Skeletal muscle tissue (tissue), 4 donors: ENCODE measurements around the gene FBXO5. TPM values are rescaled to one million over a fixed set of nuclear protein-coding genes. Genes with fewer than 3 reads are reported as not detected.
"Not testable (repeated sequence)": the region's sequence is repeated elsewhere in the genome, so short reads cannot be mapped to it uniquely, and the experiment has no call there.

Source experiments
- H3K27ac ChIP-seq: one replicate; pipeline ENCODE4 v1.7.0; 2013; ENCODE audit warnings: mild to moderate bottlenecking, low read depth, low read length, inconsistent platforms
- H3K27me3 ChIP-seq, 3 donors: one replicate each; pipeline ENCODE4 v1.7.0; 2013; ENCODE audit warnings: low read length in 3 of 3; ENCODE audit not compliant: control insufficient read depth in 3 of 3, insufficient read depth in 3 of 3
- H3K36me3 ChIP-seq, 3 donors: one replicate each; pipeline ENCODE4 v1.7.0; 2013; ENCODE audit warnings: low read length in 3 of 3; ENCODE audit not compliant: control insufficient read depth in 3 of 3, insufficient read depth in 3 of 3
- H3K4me1 ChIP-seq, 3 donors: one replicate each; pipeline ENCODE4 v1.7.0; 2013; ENCODE audit warnings: low read length in 3 of 3, mild to moderate bottlenecking in 3 of 3; ENCODE audit not compliant: control insufficient read depth in 3 of 3, insufficient read depth in 3 of 3
- H3K4me3 ChIP-seq, 3 donors: one replicate each; pipeline ENCODE4 v1.7.0; 2013; ENCODE audit warnings: low read length in 3 of 3
- H3K9ac ChIP-seq, 3 donors: one replicate each; pipeline ENCODE4 v1.7.0; 2013; ENCODE audit warnings: low read length in 3 of 3, mild to moderate bottlenecking in 3 of 3, moderate library complexity in 2 of 3, low read depth in 1 of 3
- H3K9me3 ChIP-seq, 3 donors: one replicate each; pipeline ENCODE4 v1.7.0; 2013; ENCODE audit warnings: low read length in 3 of 3; ENCODE audit not compliant: control insufficient read depth in 3 of 3
- total RNA-seq: library from RNA; depleted of rRNA; stranded (reverse); fragments of >200 nt; gene quantifications from one replicate; pipeline ENCODE4 v1.2.3, GENCODE V29; 2014
- donor health status: Osteomylitis.

Gene FBXO5
- total RNA-seq, 1 donor from 2014 or later = 4.7 TPM

- Histone ChIP-seq H3K9me3 (no peaks in the 10 kb centered on the region), H3K9ac (peak overlapping the region in 1 of 3 donors; percentile 21), H3K4me1 (no peaks in the 10 kb centered on the region), H3K27me3 (no peaks in the 10 kb centered on the region), H3K27ac (no peak overlapping the region), H3K4me3 (no peak overlapping the region), H3K36me3 (no peaks in the 10 kb centered on the region)
Observed at GRCh38 chr6:153016846-153017245, 34.0 kb upstream of the FBXO5 start.

- H3K27ac ChIP-seq = no peak overlapping the region
- no peaks in the 10 kb centered on the region for H3K9me3 ChIP-seq
- no peaks in the 10 kb centered on the region for H3K27me3 ChIP-seq
- no peaks in the 10 kb centered on the region for H3K36me3 ChIP-seq
- H3K4me3 ChIP-seq = no peak overlapping the region
- no peak overlapping the region for H3K9ac ChIP-seq
- H3K4me1 ChIP-seq = no peaks in the 10 kb centered on the region
Observed at GRCh38 chr6:153015094-153015640, 32.3 kb upstream of the FBXO5 start.

DNA sequence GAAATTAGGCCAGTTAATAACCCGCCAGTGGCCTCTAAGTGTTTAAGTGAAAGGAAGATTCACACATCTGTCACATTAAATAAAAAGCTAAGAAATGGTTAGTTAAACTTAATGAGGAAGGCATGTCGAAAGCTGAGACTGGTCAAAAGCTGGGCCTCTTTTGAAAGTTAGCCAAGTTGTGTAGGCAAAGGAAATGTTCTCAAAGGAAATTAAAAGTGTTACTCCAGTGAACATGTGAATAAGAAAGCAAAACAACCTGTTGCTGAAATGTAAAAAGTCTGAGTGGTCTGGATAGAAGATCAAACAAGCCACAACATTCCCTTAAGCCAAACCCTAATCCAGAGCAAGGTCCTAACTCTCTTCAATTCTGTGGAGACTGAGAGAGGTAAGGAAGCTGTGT is 30.6 kb upstream of the FBXO5 start:
- Histone ChIP-seq H3K4me3 (no peak overlapping the region), H3K27ac (no peak overlapping the region), H3K27me3 (no peaks in the 10 kb centered on the region), H3K9ac (no peak overlapping the region), H3K36me3 (no peaks in the 10 kb centered on the region), H3K4me1 (no peaks in the 10 kb centered on the region), H3K9me3 (no peaks in the 10 kb centered on the region)

DNA sequence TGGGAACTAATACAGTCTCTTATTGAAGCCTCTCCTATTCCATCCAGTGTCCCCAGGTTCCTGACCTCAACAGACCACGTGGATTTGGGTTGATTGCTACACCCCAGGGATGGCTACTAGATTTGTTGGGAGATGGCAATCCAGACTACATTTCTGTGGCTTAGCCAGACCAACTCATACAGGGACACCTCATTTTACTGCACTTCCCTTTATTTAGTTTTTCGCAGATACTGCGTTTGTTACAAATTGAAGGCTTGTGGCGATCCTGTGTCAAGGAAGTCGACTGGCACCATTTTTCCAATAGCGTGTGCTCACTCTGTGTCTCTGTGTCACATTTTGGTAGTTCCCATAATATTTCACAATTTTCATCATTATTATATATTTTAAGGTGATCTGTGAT is 30.0 kb upstream of the FBXO5 start:
- no peak overlapping the region for H3K27ac ChIP-seq
- no peaks in the 10 kb centered on the region for H3K27me3 ChIP-seq
- H3K36me3 ChIP-seq = no peaks in the 10 kb centered on the region
- no peak overlapping the region for H3K9ac ChIP-seq
- no peaks in the 10 kb centered on the region for H3K9me3 ChIP-seq
- H3K4me1 ChIP-seq = no peaks in the 10 kb centered on the region
- H3K4me3 ChIP-seq = no peak overlapping the region

- peaks cover 8 to 26% (median 16%) of the 10 kb centered on the region in 3 donors for H3K4me1 ChIP-seq
- peak overlapping the region; percentile 87 for H3K27ac ChIP-seq
- no peaks in the 10 kb centered on the region for H3K36me3 ChIP-seq
- H3K27me3 ChIP-seq = no peaks in the 10 kb centered on the region
- peak overlapping the region; percentile 84 to 95 (median 92) for H3K4me3 ChIP-seq
- H3K9me3 ChIP-seq = no peaks in the 10 kb centered on the region
- H3K9ac ChIP-seq = peak overlapping the region; percentile 88 to 91 (median 90)
Observed at GRCh38 chr6:153003366-153003690, 20.5 kb upstream of the FBXO5 start.

DNA sequence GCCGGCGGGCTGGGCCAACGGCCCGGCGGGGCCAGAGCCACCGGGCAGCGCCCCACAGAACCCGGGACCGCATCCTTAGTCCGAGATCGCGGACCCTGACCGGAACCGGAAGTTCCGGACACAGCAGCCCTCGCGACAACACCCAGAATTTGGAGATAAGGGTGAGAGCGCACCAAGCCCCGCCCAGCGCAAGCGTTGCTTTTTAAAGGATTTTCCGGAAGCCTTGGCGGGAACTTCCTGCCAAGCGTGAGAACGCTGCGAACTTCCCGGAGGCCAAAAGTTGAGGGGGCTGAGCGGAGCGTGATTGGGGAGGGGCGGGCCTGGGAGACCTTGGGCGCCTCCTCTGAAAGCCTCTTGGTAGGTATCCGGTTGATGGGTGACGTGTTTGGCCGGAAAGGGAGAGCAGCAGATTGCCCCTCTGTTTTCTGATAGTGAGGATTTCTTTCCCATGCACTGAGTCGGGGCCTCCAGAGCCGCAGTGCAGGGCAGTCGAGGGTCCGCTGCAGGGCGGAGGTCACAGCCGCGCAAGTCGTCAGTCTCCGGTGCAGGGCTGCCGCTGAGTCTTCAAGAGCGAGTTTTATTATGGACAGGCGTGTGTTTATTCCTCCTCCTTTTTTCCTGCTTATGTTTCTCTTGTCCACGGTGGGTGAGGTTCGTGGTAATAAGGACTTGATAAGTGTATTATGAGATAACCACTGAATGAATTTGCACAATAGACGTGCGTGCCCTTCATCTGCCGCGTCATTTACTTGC is 19.9 kb upstream of the FBXO5 start, which contains the start of gene MTRF1L:
Gene MTRF1L (minus strand): TSS at position 97 of the 753 bp plus-strand sequence. CDS start 24 bp downstream, at position 73.
- no peaks in the 10 kb centered on the region for H3K36me3 ChIP-seq
- H3K9ac ChIP-seq = peak within 1 kb of the TSS; percentile 88 to 91 (median 90)
- H3K4me1 ChIP-seq = peaks cover 8 to 26% (median 16%) of the 10 kb centered on the region in 3 donors
- no peaks in the 10 kb centered on the region for H3K27me3 ChIP-seq
- peak within 1 kb of the TSS; percentile 84 to 95 (median 92) for H3K4me3 ChIP-seq
- H3K9me3 ChIP-seq = no peaks in the 10 kb centered on the region
- H3K27ac ChIP-seq = peak within 1 kb of the TSS; percentile 87

DNA sequence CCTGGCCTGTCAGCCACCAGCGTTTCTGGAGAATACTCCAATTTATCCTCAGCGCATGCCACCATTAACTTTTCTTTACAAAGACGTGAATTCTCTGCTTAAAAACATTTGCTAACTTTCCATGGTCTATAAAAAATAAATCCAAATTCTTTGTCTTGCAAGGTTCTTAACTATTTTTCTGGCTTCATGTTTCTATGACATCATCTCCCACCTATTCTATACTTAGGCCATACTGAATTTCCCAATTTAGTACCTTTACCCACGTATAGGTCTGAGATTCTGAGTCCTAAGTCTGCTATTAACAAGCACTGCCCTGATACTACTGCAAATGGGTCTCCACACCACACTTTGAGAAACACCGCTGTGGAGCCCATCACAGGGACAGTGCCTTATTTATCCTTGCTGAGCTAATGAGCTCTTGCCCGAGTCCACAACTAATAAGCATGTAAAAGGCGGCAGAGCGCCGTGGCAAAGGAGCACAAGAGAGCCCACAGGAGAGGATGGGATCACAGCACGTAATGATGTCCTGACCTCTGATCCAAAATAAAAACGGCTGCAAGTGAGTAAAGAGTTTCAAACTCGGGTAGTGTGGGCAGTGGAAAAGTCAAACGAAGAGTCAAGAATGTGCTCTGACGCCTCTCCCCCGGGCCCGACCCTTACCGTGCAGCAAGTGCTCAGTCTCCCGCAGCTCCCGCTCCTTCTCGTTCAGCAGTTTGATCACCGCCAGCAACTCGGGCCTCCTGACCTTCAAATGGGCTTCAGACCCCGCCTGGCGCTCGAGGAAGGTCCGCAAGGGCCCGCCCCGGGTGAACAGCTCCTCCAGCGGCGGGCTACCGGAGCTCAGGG is 19.1 kb upstream of the FBXO5 start:
- Histone ChIP-seq H3K27me3 (no peaks in the 10 kb centered on the region), H3K27ac (peak overlapping the region; percentile 87), H3K36me3 (peaks cover 0 to 8% (median 6%) of the 10 kb centered on the region in 3 donors), H3K4me3 (peak overlapping the region; percentile 84 to 95 (median 92)), H3K4me1 (peaks cover 8 to 29% (median 16%) of the 10 kb centered on the region in 3 donors), H3K9me3 (no peaks in the 10 kb centered on the region), H3K9ac (peak overlapping the region; percentile 88 to 91 (median 90))

DNA sequence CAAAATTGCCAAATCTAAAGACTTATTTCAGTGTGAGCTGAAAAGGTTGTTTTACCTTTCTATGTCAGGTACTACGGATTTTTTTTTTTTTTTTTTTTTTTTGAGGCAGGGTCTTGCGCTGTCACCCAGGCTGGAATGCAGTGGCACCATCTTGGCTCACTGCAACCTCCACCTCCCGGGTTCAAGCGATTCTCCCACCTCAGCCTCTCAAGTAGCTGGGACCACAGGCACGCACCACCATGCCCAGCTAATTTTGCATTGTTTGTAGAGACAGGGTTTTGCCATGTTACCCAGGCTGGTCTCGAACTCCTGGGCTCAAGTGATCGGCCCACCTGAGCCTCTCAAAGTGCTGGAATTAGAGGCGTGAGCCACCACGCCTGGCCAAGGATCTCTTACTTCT is 17.9 kb upstream of the FBXO5 start:
- H3K36me3 ChIP-seq, H3K27ac ChIP-seq, H3K4me3 ChIP-seq, H3K27me3 ChIP-seq, H3K9ac ChIP-seq, H3K9me3 ChIP-seq: not testable (repeated sequence)
- peaks cover 8 to 29% (median 16%) of the 10 kb centered on the region in 3 donors for H3K4me1 ChIP-seq

DNA sequence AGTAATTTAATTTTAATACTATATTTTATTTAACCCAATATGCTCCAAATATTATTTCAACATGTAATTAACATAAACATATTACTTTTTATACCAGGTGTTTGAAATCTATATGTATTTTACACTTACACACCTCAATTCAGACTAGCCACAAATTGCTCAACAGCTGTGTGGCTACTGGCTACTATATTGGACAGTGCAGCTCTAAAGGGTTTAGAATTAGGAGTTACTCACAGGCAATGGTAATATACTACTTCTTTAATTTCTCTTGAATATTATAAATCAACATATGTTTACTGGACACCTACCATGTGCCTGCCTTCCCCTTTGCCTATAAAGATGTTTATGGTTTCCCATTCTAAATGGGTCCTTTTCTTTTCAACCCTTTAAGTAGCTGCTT is 17.4 kb upstream of the FBXO5 start:
- Histone ChIP-seq H3K9ac (no peak overlapping the region), H3K9me3 (no peaks in the 10 kb centered on the region), H3K4me1 (peaks cover 8 to 29% (median 16%) of the 10 kb centered on the region in 3 donors), H3K27ac (no peak overlapping the region), H3K27me3 (no peaks in the 10 kb centered on the region), H3K4me3 (no peak overlapping the region), H3K36me3 (peaks cover 0 to 9% (median 9%) of the 10 kb centered on the region in 3 donors)

DNA sequence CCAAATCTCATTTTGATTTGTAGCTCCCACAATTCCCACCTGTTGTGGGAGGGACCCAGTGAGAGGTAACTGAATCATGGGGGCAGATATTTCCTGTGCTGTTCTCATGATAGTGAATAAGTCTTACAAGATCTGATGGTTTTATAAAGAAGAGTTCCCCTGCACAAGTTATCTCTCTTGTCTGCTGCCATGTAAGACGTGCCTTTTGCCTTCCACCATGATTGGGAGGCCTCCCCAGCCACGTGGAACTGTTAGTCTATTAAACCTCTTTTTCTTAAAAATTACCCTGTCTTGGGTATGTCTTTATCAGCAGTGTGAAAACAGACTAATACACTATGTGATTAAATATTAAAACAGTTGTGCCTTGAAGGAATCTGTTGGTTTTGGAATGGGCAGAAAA is 16.7 kb upstream of the FBXO5 start:
- H3K36me3 ChIP-seq = peaks cover 0 to 11% (median 9%) of the 10 kb centered on the region in 3 donors
- peaks cover 8 to 29% (median 16%) of the 10 kb centered on the region in 3 donors for H3K4me1 ChIP-seq
- H3K4me3 ChIP-seq = not testable (repeated sequence)

More for the DNA sequence above, 16.7 kb upstream of the FBXO5 start:
- H3K27me3 ChIP-seq, H3K9ac ChIP-seq, H3K9me3 ChIP-seq, H3K27ac ChIP-seq: not testable (repeated sequence)
